ENCODE results near the gene STIL. TPM values are rescaled to one million over a fixed set of nuclear protein-coding genes. Genes with fewer than 3 reads are reported as not detected.
A peak's percentile ranks its signal among the peaks of the same experiment; 100 is the strongest.

STIL gene
- polyA plus RNA-seq, 1 donor (not counting 4 experiments of a cell fraction or from before 2014, with no cell fraction given), result 10.5 TPM

- H4K20me1 ChIP-seq (ENCODE audit: control insufficient read depth, extremely low read depth, insufficient read depth, low read length), result peaks cover 12% of the 10 kb centered on the region
- FAIRE-seq (no peak), DNase-seq (ENCODE audit: low read depth, low spot score) (no peak)
- no peak overlapping the region for H3K27ac ChIP-seq (ENCODE audit: control insufficient read depth, insufficient read depth, low read length)
- no peaks in the 10 kb centered on the region for H3K79me2 ChIP-seq (ENCODE audit: control insufficient read depth, insufficient read depth, low read length)
- no peak for TF ChIP-seq CTCF (optimal IDR thresholded peaks at IDR 0.05 in 1 of 3, IDR thresholded peaks at IDR 0.05 in 1 of 3, conservative IDR thresholded peaks at IDR 0.05 in 1 of 3; ENCODE audit: extremely low read depth in 1 of 3, insufficient read depth in 2 of 3, low read length in 3 of 3)
- no peak for TF ChIP-seq EZH2 (IDR thresholded peaks at IDR 0.05; ENCODE audit: low read length)
- no peaks in the 10 kb centered on the region for H3K9me1 ChIP-seq (ENCODE audit: control insufficient read depth, extremely low read depth, insufficient read depth, low read length)
- peaks cover 3% of the 10 kb centered on the region for H3K4me1 ChIP-seq (ENCODE audit: control insufficient read depth, extremely low read depth, insufficient read depth, low read length)
- no peak overlapping the region for H3K4me2 ChIP-seq (ENCODE audit: control insufficient read depth, extremely low read depth, insufficient read depth, low read depth, low read length)
- no peaks in the 10 kb centered on the region for H3K36me3 ChIP-seq (ENCODE audit: control insufficient read depth in 2 of 2, extremely low read depth in 1 of 2, insufficient read depth in 2 of 2, low read length in 2 of 2)
- no peak overlapping the region for H2AFZ ChIP-seq (ENCODE audit: control insufficient read depth, low read length)
- peaks cover 99% of the 10 kb centered on the region for H3K27me3 ChIP-seq (ENCODE audit: control insufficient read depth, extremely low read depth, insufficient read depth, low read length)
- no peaks in the 10 kb centered on the region for H3K9me3 ChIP-seq (ENCODE audit: control insufficient read depth, low read depth, low read length)
- H3K4me3 ChIP-seq (ENCODE audit: control insufficient read depth in 2 of 3, extremely low read depth in 1 of 3, insufficient read depth in 2 of 3, low read depth in 1 of 3, low read length in 3 of 3), result no peak overlapping the region
- dilution Hi-C loops (cut with MboI; ENCODE audit: extremely low pct_ligation_motif_present, low sequenced_read_pairs), result no loop called here
- no peak overlapping the region for H3K9ac ChIP-seq (ENCODE audit: control insufficient read depth, extremely low read depth, insufficient read depth, low read length)
Measured at GRCh38 chr1:47228644-47229030, 85.3 kb downstream of the STIL start.

- Histone ChIP-seq H3K9ac (ENCODE audit: control insufficient read depth, extremely low read depth, insufficient read depth, low read length) (no peak overlapping the region), H3K4me3 (ENCODE audit: control insufficient read depth in 2 of 3, extremely low read depth in 1 of 3, insufficient read depth in 2 of 3, low read depth in 1 of 3, low read length in 3 of 3) (no peak overlapping the region), H3K4me1 (ENCODE audit: control insufficient read depth, extremely low read depth, insufficient read depth, low read length) (peaks cover 3% of the 10 kb centered on the region), H3K79me2 (ENCODE audit: control insufficient read depth, insufficient read depth, low read length) (no peaks in the 10 kb centered on the region), H2AFZ (ENCODE audit: control insufficient read depth, low read length) (no peak overlapping the region), H3K27ac (ENCODE audit: control insufficient read depth, insufficient read depth, low read length) (no peak overlapping the region), H4K20me1 (ENCODE audit: control insufficient read depth, extremely low read depth, insufficient read depth, low read length) (peaks cover 12% of the 10 kb centered on the region), H3K9me1 (ENCODE audit: control insufficient read depth, extremely low read depth, insufficient read depth, low read length) (no peaks in the 10 kb centered on the region), H3K4me2 (ENCODE audit: control insufficient read depth, extremely low read depth, insufficient read depth, low read depth, low read length) (no peak overlapping the region), H3K9me3 (ENCODE audit: control insufficient read depth, low read depth, low read length) (no peaks in the 10 kb centered on the region), H3K36me3 (ENCODE audit: control insufficient read depth in 2 of 2, extremely low read depth in 1 of 2, insufficient read depth in 2 of 2, low read length in 2 of 2) (no peaks in the 10 kb centered on the region), H3K27me3 (ENCODE audit: control insufficient read depth, extremely low read depth, insufficient read depth, low read length) (peaks cover 99% of the 10 kb centered on the region)
- no peak for FAIRE-seq
- no peak for TF ChIP-seq CTCF (optimal IDR thresholded peaks at IDR 0.05 in 1 of 3, IDR thresholded peaks at IDR 0.05 in 1 of 3, conservative IDR thresholded peaks at IDR 0.05 in 1 of 3; ENCODE audit: extremely low read depth in 1 of 3, insufficient read depth in 2 of 3, low read length in 3 of 3)
- peak; percentile 44 for TF ChIP-seq EZH2 (IDR thresholded peaks at IDR 0.05; ENCODE audit: low read length)
- no peak for DNase-seq (ENCODE audit: low read depth, low spot score)
- dilution Hi-C loops (cut with MboI; ENCODE audit: extremely low pct_ligation_motif_present, low sequenced_read_pairs), result no loop called here
Measured at GRCh38 chr1:47227341-47228232, 86.4 kb downstream of the STIL start.

All from keratinocyte (primary cell).